Liver (tissue), 9 donors: ENCODE results near the gene GPX3. TPM values are rescaled to one million over a fixed set of nuclear protein-coding genes. Genes with fewer than 3 reads are reported as not detected.
A peak's percentile ranks its signal among the peaks of the same experiment; 100 is the strongest.

Source experiments
- DNase-seq: peaks from one replicate; pipeline ENCODE4 v3.0.0-alpha.2; 2017; ENCODE audit warnings: low spot score
- H3K27ac ChIP-seq, 2 donors: one replicate each; pipeline ENCODE4 v1.7.0; 2013; ENCODE audit warnings: inconsistent platforms in 2 of 2, low read length in 2 of 2, control low read depth in 1 of 2, low read depth in 1 of 2, mild to moderate bottlenecking in 1 of 2
- H3K27me3 ChIP-seq, 4 donors: one replicate each; pipeline versions ENCODE4 v1.6.1 to v1.7.0; 2013; ENCODE audit warnings: low read length in 3 of 4, inconsistent platforms in 1 of 4, mild to moderate bottlenecking in 1 of 4, moderate library complexity in 1 of 4; ENCODE audit not compliant: control insufficient read depth in 4 of 4, insufficient read depth in 4 of 4
- H3K36me3 ChIP-seq, 4 donors: one replicate each; pipeline versions ENCODE4 v1.6.1 to v1.7.0; 2013; ENCODE audit warnings: low read length in 3 of 4, mild to moderate bottlenecking in 3 of 4, low read depth in 1 of 4, moderate library complexity in 1 of 4; ENCODE audit not compliant: control insufficient read depth in 4 of 4, insufficient read depth in 3 of 4
- H3K4me1 ChIP-seq, 4 donors: one replicate each; pipeline versions ENCODE4 v1.6.1 to v1.7.0; 2013; ENCODE audit warnings: low read length in 3 of 4, mild to moderate bottlenecking in 3 of 4, moderate library complexity in 1 of 4; ENCODE audit not compliant: control insufficient read depth in 4 of 4, insufficient read depth in 4 of 4
- H3K4me3 ChIP-seq, 3 donors: one replicate each; pipeline versions ENCODE4 v1.6.1 to v1.7.0; 2013; ENCODE audit warnings: low read length in 3 of 3, control low read depth in 1 of 3, low read depth in 1 of 3, mild to moderate bottlenecking in 1 of 3
- H3K9ac ChIP-seq, 2 donors: one replicate each; pipeline ENCODE4 v1.7.0; 2013; ENCODE audit warnings: low read length in 2 of 2, mild to moderate bottlenecking in 2 of 2, moderate library complexity in 2 of 2, control low read depth in 1 of 2, low read depth in 1 of 2
- H3K9me3 ChIP-seq, 4 donors: one replicate each; pipeline versions ENCODE4 v1.6.1 to v1.7.0; 2013; ENCODE audit warnings: low read length in 3 of 4; ENCODE audit not compliant: control insufficient read depth in 4 of 4
- EGR1 ChIP-seq, 2 donors: IDR thresholded peaks; 2 replicates each; pipeline ENCODE4 v1.6.1; 2016 to 2018; ENCODE audit warnings: antibody characterized with exemption in 2 of 2, low read depth in 2 of 2
- GABPA ChIP-seq, 2 donors: IDR thresholded peaks in 1 of 2; conservative IDR thresholded peaks in 1 of 2; 2 replicates each; pipeline ENCODE4 v1.6.1; 2016; ENCODE audit warnings: antibody characterized with exemption in 2 of 2, mild to moderate bottlenecking in 1 of 2, moderate library complexity in 1 of 2
- HNF4A ChIP-seq, 2 donors: conservative IDR thresholded peaks; 2 replicates each; pipeline ENCODE4 v1.6.1; 2016; ENCODE audit warnings: antibody characterized with exemption in 2 of 2, mild to moderate bottlenecking in 2 of 2
- HNF4G ChIP-seq: IDR thresholded peaks from 2 replicates; pipeline ENCODE4 v1.6.1; 2016; ENCODE audit warnings: antibody characterized with exemption
- NR2F2 ChIP-seq: IDR thresholded peaks from 2 replicates; pipeline ENCODE4 v1.6.1; 2016; ENCODE audit warnings: antibody characterized with exemption
- RXRA ChIP-seq, 2 donors: IDR thresholded peaks; 2 replicates each; pipeline ENCODE4 v1.6.1; 2017 to 2018; ENCODE audit warnings: antibody characterized with exemption in 2 of 2, mild to moderate bottlenecking in 1 of 2
- SP1 ChIP-seq: IDR thresholded peaks from 2 replicates; pipeline ENCODE4 v1.6.1; 2018; ENCODE audit warnings: antibody characterized with exemption, mild to moderate bottlenecking
- TAF1 ChIP-seq: conservative IDR thresholded peaks from 2 replicates; pipeline ENCODE4 v1.6.1; 2016; ENCODE audit warnings: antibody characterized with exemption, mild to moderate bottlenecking
- YY1 ChIP-seq: IDR thresholded peaks from 2 replicates; pipeline ENCODE4 v1.6.1; 2016; ENCODE audit warnings: antibody characterized with exemption, mild to moderate bottlenecking
- WGBS: extraction: QIAGEN DNeasy Blood & Tissue Kit; methylation state at CpG from one replicate; pipeline ENCODE4 v1.1.7; 2013; 5-methylcytosine and 5-hydroxymethylcytosine counted together
- polyA plus RNA-seq, 2 donors: library from polyadenylated mRNA; stranded (reverse) in 1 of 2; unstranded in 1 of 2; fragments of 200-250 nt in 1 of 2; fragments of >200 nt in 1 of 2; fragmentation: Nextera tagmentation in 1 of 2; extraction: Ambion mirVana in 1 of 2; gene quantifications; one replicate each; pipeline versions ENCODE4 v1.2.1 to v1.2.3, GENCODE V29; 2013 to 2015
- total RNA-seq, 2 donors: library from RNA; depleted of rRNA; stranded (reverse); fragments of >200 nt; gene quantifications; one replicate each; pipeline ENCODE4 v1.2.3, GENCODE V29; 2014
- TF ChIP-seq, protein P1 (sequence below): IDR thresholded peaks from 2 replicates; pipeline ENCODE4 v1.6.1; 2016; ENCODE audit warnings: antibody characterized with exemption
- TF ChIP-seq, protein P2 (sequence below): IDR thresholded peaks from 2 replicates; pipeline ENCODE4 v1.6.1; 2016; ENCODE audit warnings: antibody characterized with exemption
- TF ChIP-seq, protein P3 (sequence below): IDR thresholded peaks from 2 replicates; pipeline ENCODE4 v1.6.1; 2016; ENCODE audit warnings: antibody characterized with exemption
- donor health status: healthy.
- donor health status: healthy.
- donor health status: healthy.
- donor health status: healthy.
- donor health status: healthy.

Gene GPX3
- total and polyA plus RNA-seq, 4 donors = 72.9 to 878 (median 237) TPM

DNA sequence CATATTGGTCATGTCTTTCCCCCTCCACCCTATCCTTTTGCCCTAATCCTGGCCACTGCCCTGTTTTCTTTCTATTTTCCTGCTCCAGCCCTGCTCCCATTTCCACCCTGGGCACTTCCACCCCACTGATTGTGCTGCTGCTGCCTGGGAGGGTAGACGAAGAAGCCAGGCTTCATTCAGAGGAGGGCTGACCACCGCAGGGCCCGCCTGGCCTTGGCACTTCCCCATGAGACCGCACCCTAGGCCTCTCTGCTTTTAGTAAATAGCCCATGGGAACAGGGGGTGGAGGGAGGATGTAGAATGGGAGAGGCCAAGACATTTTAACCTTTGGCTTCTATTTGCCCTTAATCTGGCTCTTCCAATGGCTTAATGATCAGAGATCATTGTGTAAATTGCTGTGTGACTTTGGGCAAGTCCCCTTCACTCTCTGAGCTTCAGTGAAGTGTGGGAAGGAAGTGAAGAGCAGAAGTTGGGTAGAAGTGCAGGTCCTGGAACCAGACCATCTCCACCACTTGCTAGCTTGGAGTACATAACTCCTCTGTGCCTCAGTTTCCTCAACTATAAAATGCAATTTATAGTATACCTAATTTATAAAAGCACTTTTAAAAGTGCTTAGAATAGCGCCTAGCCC lies 13.6 kb upstream of the GPX3 start:
- Histone ChIP-seq H3K9ac (no peak overlapping the region), H3K27me3 (no peaks in the 10 kb centered on the region), H3K4me1 (peaks cover 17 to 44% (median 29%) of the 10 kb centered on the region in 4 donors), H3K27ac (peak overlapping the region; percentile 77 to 81), H3K9me3 (no peaks in the 10 kb centered on the region), H3K4me3 (no peak overlapping the region), H3K36me3 (no peaks in the 10 kb centered on the region)
- 79% methylated on average over 5 of the region's 5 CpGs for WGBS
- no peak for DNase-seq
- TF ChIP-seq TAF1 = no peak
- peak; percentile 89 for TF ChIP-seq NR2F2

DNA sequence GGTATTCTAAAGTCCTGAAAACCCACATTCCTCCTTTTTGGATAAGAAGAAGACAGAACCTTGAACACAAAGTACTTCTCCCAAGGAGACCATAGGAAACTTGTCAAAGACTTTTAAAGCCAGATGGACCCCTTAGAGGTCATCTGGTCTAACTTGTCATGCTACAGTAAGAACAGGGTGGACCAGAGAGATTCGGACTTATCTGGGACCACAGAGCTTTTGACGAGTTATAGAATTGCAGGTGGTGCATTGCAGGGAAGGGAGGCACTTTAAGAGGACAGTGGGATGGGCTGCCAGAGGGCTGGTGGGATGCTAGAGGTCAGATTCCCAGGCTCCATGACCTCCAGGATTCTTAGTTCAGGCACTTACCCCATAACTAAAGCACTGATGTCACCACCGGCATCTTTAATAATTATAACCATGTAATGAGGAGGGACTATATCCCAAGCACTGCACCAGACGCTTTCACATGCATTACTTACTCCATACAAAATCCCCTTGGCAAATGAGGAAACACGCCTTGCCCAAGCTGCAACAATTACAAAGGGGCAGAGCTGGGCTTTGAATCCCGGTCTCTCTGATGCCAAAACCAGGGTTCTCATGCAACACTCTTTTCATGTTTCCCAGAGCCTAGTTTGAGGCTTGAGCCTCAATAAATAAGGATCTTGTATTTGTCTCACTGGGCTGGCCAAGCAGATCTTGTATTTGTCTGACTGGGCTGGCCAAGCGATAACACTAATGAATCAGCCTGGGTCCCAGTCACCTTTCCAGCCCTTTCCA lies 12.8 kb upstream of the GPX3 start:
- Histone ChIP-seq H3K4me3 (no peak overlapping the region), H3K27ac (peak overlapping the region; percentile 77 to 81), H3K9ac (no peak overlapping the region), H3K4me1 (peaks cover 17 to 43% (median 27%) of the 10 kb centered on the region in 4 donors), H3K36me3 (no peaks in the 10 kb centered on the region), H3K27me3 (no peaks in the 10 kb centered on the region), H3K9me3 (no peaks in the 10 kb centered on the region)
- 84% methylated on average over 7 of the region's 7 CpGs for WGBS
- no peak for DNase-seq
- TF ChIP-seq EGR1 (IDR thresholded peaks at IDR 0.05; ENCODE audit: low read depth in 2 of 2) (no peak), YY1 (no peak), HNF4G (no peak), HNF4A (conservative IDR thresholded peaks at IDR 0.05) (no peak), TAF1 (no peak), GABPA (IDR thresholded peaks at IDR 0.05 in 1 of 2, conservative IDR thresholded peaks at IDR 0.05 in 1 of 2) (no peak), RXRA (IDR thresholded peaks at IDR 0.05) (no peak)

DNA sequence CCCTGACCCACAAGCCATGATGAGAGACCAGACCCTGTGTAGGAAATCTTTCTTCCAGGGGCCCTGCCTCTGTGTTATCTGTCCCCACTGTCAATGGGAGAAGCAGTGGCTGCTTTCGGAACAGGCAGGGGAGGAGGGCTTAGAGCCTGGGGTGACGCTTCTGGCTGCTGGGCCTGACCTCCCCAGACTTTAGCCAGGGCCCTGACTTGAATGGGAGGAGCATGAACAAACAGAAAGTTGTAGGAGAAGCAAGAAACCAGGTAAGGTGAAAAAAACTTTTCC lies 12.2 kb upstream of the GPX3 start:
- Histone ChIP-seq H3K4me1 (peaks cover 17 to 37% (median 23%) of the 10 kb centered on the region in 4 donors), H3K9me3 (no peaks in the 10 kb centered on the region), H3K27me3 (no peaks in the 10 kb centered on the region), H3K27ac (peak overlapping the region; percentile 0 to 42), H3K36me3 (no peaks in the 10 kb centered on the region), H3K4me3 (no peak overlapping the region), H3K9ac (no peak overlapping the region)
- WGBS = 40% methylated on average over 2 of the region's 2 CpGs
- DNase-seq = no peak
- no peak for TF ChIP-seq SP1
- TF ChIP-seq, protein P1, sequence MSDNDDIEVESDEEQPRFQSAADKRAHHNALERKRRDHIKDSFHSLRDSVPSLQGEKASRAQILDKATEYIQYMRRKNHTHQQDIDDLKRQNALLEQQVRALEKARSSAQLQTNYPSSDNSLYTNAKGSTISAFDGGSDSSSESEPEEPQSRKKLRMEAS = no peak
- TF ChIP-seq NR2F2 = peak; percentile 85

DNA sequence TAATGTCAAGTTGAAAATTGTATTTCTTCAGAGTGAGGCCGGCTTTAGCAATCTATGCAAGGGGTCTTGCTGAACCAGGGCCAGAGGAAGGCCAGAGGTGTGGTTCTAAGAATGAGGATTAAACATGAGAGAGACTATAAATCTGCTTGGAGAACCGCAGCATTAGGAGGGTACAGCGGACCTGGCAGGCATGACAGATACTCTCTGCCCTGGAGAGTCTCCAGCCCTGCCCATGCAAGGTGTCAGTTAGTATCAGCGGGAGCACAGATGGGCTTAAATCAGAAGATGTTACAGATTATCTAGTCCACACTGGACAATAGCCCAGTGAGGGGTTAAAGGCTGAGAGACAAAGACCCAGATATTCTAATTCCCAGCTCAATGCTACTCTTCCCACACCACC lies 11.5 kb upstream of the GPX3 start:
- no peak overlapping the region for H3K27ac ChIP-seq
- TF ChIP-seq, protein P2, sequence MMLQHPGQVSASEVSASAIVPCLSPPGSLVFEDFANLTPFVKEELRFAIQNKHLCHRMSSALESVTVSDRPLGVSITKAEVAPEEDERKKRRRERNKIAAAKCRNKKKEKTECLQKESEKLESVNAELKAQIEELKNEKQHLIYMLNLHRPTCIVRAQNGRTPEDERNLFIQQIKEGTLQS = no peak
- TF ChIP-seq, protein P3, sequence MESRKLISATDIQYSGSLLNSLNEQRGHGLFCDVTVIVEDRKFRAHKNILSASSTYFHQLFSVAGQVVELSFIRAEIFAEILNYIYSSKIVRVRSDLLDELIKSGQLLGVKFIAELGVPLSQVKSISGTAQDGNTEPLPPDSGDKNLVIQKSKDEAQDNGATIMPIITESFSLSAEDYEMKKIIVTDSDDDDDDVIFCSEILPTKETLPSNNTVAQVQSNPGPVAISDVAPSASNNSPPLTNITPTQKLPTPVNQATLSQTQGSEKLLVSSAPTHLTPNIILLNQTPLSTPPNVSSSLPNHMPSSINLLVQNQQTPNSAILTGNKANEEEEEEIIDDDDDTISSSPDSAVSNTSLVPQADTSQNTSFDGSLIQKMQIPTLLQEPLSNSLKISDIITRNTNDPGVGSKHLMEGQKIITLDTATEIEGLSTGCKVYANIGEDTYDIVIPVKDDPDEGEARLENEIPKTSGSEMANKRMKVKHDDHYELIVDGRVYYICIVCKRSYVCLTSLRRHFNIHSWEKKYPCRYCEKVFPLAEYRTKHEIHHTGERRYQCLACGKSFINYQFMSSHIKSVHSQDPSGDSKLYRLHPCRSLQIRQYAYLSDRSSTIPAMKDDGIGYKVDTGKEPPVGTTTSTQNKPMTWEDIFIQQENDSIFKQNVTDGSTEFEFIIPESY = no peak
- TF ChIP-seq RXRA (IDR thresholded peaks at IDR 0.05) = no peak
- no peak for TF ChIP-seq YY1
- H3K4me1 ChIP-seq = peaks cover 14 to 30% (median 20%) of the 10 kb centered on the region in 4 donors
- H3K27me3 ChIP-seq = no peaks in the 10 kb centered on the region
- no peak overlapping the region for H3K4me3 ChIP-seq
- no peak overlapping the region for H3K9ac ChIP-seq
- H3K36me3 ChIP-seq = no peaks in the 10 kb centered on the region
- no peaks in the 10 kb centered on the region for H3K9me3 ChIP-seq
- 97% methylated on average over 4 of the region's 4 CpGs for WGBS
- no peak for DNase-seq
